HFF-Myc (cell line): ENCODE results near the gene FLT1.

Experiments used
- DNase-seq: peaks from one replicate; pipeline ENCODE4 v3.0.0-alpha.2; 2011; ENCODE audit warnings: low read depth; ENCODE audit errors: extremely low read depth
- H3K4me3 ChIP-seq: replicated peaks from 2 replicates; pipeline ENCODE4 v1.5.1; 2011; ENCODE audit warnings: low read depth, mild to moderate bottlenecking, control low read depth, low read length
- TF ChIP-seq, protein P1 (sequence below): IDR thresholded peaks from 2 replicates; pipeline ENCODE4 v1.5.1; 2012; ENCODE audit warnings: mild to moderate bottlenecking, low read depth, low read length, control low read depth; ENCODE audit errors: missing control alignments

The FLT1 gene

DNA sequence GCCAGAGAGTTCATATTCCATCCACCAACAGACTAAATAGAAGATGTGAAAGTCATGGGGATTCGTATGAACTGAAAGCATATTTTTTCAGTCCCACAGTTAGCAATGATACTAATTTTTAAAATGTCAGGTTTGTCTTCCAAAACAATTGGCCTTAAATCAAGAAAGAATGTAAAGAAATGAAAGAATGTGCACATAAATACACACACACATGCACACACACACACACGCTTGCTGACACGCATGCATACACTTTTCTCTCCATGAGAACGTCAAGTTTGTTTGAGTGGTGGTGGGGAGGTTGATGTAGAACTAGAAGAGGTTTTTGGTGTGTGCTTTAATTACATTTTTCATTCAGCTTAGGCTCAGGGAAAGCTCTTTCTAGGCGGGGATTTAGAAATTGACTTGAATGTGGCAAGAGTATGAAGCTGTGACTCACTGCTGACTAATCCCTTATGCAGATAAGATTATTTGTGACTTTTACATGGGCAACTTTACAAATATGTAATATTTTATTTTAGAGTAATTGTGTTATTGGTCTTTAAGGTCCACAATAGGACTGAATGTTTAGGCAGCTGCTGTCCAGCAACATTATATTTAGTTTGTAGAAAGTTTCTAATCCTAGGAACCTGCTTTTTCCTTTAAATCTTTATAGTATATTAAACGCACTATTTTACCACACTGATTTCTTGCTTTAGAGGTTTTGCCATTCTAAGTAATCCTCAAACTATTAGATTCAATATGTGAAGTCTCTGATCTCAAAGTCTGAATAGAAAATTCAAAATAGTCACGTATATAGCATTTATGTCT is 18.8 kb downstream of the FLT1 start:
- DNase-seq: no peak
- no peak overlapping the region for H3K4me3 ChIP-seq
- TF ChIP-seq, protein P1, sequence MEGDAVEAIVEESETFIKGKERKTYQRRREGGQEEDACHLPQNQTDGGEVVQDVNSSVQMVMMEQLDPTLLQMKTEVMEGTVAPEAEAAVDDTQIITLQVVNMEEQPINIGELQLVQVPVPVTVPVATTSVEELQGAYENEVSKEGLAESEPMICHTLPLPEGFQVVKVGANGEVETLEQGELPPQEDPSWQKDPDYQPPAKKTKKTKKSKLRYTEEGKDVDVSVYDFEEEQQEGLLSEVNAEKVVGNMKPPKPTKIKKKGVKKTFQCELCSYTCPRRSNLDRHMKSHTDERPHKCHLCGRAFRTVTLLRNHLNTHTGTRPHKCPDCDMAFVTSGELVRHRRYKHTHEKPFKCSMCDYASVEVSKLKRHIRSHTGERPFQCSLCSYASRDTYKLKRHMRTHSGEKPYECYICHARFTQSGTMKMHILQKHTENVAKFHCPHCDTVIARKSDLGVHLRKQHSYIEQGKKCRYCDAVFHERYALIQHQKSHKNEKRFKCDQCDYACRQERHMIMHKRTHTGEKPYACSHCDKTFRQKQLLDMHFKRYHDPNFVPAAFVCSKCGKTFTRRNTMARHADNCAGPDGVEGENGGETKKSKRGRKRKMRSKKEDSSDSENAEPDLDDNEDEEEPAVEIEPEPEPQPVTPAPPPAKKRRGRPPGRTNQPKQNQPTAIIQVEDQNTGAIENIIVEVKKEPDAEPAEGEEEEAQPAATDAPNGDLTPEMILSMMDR: no peak

DNA sequence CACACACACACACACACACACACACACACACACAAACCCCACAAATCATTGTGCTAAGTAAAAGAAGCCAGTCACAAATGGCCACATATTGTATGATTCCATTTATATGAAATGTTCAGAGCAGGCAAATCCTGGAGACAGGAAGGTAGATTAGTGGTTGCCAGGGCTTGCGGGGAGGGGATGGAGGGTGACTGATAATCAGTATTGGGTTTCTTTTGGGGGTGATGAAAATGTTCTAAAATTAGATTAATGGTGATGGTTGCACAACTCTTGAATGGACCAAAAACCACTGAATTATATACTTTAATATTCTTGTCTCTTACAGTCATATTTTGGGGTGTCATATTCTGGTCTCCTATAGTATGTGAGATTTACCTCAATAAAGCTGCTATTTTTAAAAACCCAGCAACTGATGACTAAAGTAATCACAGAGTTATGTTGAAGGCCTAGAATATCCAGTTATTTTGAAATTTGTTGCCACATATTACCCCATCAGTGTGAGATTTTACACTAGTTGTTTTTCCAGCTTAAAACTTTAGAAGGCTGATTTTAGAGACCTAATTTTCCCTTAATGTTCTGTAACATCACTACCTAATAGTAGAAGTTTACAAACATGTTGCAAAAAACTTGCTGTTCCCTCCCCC is 20.3 kb downstream of the FLT1 start:
- TF ChIP-seq, protein P1: no peak
- DNase-seq: no peak
- no peak overlapping the region for H3K4me3 ChIP-seq

GRCh38 chr13:28473044-28473443 is 21.9 kb downstream of the FLT1 start:
- TF ChIP-seq, protein P1: no peak
- no peak for DNase-seq
- H3K4me3 ChIP-seq: no peak overlapping the region

DNA sequence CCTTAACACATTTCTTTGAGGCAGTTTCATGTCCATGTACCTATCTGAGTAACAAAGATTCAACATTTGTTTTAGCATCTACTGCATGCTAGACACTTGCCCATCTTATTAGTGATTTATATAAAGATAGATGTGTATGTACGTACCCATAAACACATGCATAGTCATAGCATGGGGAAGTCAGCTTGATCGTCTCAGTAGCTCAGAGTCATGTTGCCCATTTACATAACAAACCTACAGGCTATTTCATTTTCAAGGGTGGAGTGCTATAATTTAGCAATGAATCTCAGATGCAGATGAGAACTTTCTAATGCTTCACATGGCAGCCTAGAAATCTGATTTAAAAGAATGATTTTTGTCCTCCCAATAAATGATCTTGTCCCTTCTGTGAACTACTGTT is 23.5 kb downstream of the FLT1 start:
- H3K4me3 ChIP-seq: no peak overlapping the region
- DNase-seq: no peak
- TF ChIP-seq, protein P1: no peak

GRCh38 chr13:28470296-28470695 is 24.6 kb downstream of the FLT1 start:
- no peak overlapping the region for H3K4me3 ChIP-seq
- TF ChIP-seq, protein P1: no peak
- DNase-seq: no peak

DNA sequence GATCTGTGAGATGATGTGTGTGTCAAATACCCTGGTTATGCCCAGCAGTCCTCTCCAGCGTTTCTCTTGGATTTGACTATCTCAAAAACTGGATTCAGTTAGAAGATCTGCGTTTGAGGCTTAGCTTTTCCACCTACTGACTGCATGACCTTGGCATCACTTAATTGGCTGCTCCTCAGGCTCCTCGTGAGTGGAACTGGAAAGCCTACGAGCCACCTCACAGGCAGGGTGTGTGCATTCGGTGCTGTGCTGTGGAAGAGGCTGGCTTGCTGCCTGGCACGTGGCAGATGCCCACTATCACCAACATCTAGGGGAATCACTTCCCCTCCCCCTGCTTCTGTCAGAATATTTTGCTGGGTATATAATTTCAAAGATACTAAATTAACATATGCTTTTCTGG is 25.6 kb downstream of the FLT1 start:
- DNase-seq: no peak
- TF ChIP-seq, protein P1: no peak
- no peak overlapping the region for H3K4me3 ChIP-seq
